Epithelial cell of esophagus (primary cell): ENCODE measurements around the gene UFD1.

Experiments
- DNase-seq: peaks from one replicate; pipeline ENCODE4 v3.0.0; 2010; ENCODE audit warnings: low read depth
- H3K4me3 ChIP-seq: 2 replicates; pipeline ENCODE4 v1.5.1; 2011; ENCODE audit warnings: mild to moderate bottlenecking, low read length, control low read depth
- TF ChIP-seq, protein P1 (sequence below): IDR thresholded peaks from 2 replicates; pipeline ENCODE4 v1.5.1; 2011; ENCODE audit warnings: low read depth, mild to moderate bottlenecking, low read length, control low read depth, inconsistent platforms; ENCODE audit not compliant: insufficient read depth; ENCODE audit errors: missing control alignments

The UFD1 gene, protein sequence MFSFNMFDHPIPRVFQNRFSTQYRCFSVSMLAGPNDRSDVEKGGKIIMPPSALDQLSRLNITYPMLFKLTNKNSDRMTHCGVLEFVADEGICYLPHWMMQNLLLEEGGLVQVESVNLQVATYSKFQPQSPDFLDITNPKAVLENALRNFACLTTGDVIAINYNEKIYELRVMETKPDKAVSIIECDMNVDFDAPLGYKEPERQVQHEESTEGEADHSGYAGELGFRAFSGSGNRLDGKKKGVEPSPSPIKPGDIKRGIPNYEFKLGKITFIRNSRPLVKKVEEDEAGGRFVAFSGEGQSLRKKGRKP

DNA sequence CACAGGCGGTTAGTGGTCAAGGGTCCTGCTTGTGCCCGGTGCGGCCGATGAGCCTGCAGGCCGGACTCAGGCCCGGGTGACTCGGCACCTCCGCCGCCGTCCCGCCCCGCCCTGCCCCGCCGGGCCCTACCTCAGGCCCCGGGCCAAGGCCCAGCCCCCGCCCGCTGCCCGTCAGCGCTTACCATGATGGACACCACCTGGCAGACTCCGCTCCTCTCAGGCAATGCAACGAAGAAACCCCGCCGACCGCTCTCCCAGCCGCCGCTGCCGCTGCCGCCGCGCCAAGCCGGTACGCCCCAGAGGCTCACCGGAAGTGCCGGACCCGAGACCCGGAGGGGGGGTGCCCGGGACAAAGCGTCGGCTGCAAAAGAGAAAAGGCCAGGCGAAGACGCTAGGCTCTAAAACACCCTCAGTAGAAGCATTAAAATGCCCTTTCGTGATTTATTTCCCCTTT, at the start of gene UFD1:
Gene UFD1 (minus strand): TSS at position 293 of the 454 bp plus-strand sequence. CDS start 108 bp downstream, at position 185.
- H3K4me3 ChIP-seq = peak within 1 kb of the TSS; percentile 87
- TF ChIP-seq, protein P1, sequence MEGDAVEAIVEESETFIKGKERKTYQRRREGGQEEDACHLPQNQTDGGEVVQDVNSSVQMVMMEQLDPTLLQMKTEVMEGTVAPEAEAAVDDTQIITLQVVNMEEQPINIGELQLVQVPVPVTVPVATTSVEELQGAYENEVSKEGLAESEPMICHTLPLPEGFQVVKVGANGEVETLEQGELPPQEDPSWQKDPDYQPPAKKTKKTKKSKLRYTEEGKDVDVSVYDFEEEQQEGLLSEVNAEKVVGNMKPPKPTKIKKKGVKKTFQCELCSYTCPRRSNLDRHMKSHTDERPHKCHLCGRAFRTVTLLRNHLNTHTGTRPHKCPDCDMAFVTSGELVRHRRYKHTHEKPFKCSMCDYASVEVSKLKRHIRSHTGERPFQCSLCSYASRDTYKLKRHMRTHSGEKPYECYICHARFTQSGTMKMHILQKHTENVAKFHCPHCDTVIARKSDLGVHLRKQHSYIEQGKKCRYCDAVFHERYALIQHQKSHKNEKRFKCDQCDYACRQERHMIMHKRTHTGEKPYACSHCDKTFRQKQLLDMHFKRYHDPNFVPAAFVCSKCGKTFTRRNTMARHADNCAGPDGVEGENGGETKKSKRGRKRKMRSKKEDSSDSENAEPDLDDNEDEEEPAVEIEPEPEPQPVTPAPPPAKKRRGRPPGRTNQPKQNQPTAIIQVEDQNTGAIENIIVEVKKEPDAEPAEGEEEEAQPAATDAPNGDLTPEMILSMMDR = no peak
- DNase-seq = peak; percentile 84

DNA sequence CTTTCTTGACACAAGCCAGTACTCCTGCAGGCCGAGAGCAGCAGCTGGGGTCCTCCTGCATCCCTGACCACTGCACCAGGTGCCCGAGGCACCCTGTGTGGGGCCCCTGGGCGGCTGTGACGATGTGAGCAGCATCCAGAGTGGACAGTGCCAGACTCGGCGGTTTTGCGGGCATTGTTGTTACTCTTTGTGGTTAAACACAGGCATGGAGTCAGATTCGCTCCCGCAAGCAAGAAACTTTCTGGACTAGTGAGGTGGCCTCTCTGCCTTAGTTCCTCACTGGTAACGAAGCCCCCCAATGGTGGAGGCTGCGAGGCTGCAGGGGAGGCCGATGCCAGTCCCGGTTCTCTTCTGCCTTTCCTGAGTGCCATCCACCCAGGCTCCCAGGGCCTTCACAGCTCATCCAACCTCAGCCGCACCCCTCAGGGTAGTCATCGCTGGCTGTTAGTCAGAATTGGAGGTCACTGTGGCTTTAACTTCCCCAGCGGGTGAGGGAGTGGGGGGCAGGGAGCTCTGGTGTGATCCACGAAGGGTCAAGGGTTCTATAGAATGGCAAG, 48.9 kb upstream of the UFD1 start:
- H3K4me3 ChIP-seq = no peak overlapping the region
- TF ChIP-seq, protein P1 = no peak
- DNase-seq = peak; percentile 54

GRCh38 chr22:19527321-19527721, 48.3 kb upstream of the UFD1 start:
- H3K4me3 ChIP-seq = no peak overlapping the region
- DNase-seq = no peak
- TF ChIP-seq, protein P1 = no peak

DNA sequence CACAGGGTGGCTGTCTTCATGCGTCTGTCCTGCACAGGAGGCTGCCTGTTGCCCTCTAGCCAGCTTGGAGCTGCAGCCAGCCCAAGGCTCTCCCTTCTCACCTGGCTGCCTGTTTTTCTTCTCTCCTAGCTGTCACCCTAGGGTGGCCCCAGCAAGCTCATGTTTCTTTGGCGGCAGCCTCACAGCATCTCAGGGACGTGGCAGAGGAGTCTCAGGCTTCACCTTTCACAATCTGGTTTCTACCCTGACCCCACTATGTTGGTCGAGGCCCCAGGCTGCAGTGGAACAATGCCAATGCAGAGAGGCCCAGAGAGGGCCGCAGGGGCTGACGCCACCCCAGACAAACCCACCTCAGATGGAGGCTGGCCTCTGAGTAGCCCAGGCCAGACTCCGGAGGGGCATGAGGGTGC, 47.7 kb upstream of the UFD1 start:
- TF ChIP-seq, protein P1 = no peak
- no peak overlapping the region for H3K4me3 ChIP-seq

GRCh38 chr22:19526076-19526701, 47.2 kb upstream of the UFD1 start:
- no peak for DNase-seq
- no peak overlapping the region for H3K4me3 ChIP-seq
- TF ChIP-seq, protein P1 = no peak

More for the DNA sequence above, 47.7 kb upstream of the UFD1 start:
- DNase-seq = no peak

DNA sequence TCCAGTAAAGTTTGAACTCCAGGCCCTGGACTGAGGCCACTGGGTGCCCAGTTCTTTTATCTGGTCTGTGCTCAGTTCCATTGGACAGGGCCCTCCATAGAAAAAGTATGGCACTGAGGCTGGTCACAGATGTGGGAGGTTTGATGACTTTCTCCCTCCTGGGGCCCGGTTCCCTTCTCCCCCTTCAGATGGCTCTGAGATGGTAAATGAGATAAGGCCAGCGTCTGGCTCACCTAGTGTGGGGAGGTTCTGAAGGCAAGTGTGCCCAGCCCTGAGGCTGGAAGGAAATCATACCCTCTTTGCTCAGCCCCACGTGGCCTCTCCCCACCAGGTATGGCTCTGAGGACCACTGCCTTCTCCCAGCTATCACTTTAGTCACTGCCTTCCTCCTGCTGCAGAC, 46.7 kb upstream of the UFD1 start:
- DNase-seq = no peak

More for the DNA sequence above, 46.7 kb upstream of the UFD1 start:
- TF ChIP-seq, protein P1 = no peak
- H3K4me3 ChIP-seq = no peak overlapping the region
